H9 (cell line): ENCODE measurements around the gene CEP126. TPM values are rescaled to one million over a fixed set of nuclear protein-coding genes. Genes with fewer than 3 reads are reported as not detected.

ENCODE experiments used
- DNase-seq: peaks from one replicate; pipeline ENCODE4 v3.0.0-alpha.2; 2017
- H2AFZ ChIP-seq: one replicate; pipeline ENCODE4 v1.6.1; 2013; ENCODE audit warnings: mild to moderate bottlenecking, low read length, control low read depth, moderate library complexity
- H2AK5ac ChIP-seq: 2 replicates; pipeline ENCODE4 v1.6.1; 2013; ENCODE audit warnings: low read length, control low read depth, mixed read lengths; ENCODE audit not compliant: insufficient read length
- H2BK120ac ChIP-seq: one replicate; pipeline ENCODE4 v1.6.1; 2013; ENCODE audit warnings: low read depth, mild to moderate bottlenecking, low read length, control low read depth, inconsistent platforms; ENCODE audit not compliant: poor library complexity, severe bottlenecking
- H2BK12ac ChIP-seq: 2 replicates; pipeline ENCODE4 v1.6.1; 2013; ENCODE audit warnings: low read length, control low read depth, mixed read lengths, low read depth; ENCODE audit not compliant: insufficient read length
- H2BK15ac ChIP-seq: 2 replicates; pipeline ENCODE4 v1.6.1; 2013; ENCODE audit warnings: low read depth, low read length, control low read depth
- H2BK20ac ChIP-seq: one replicate; pipeline ENCODE4 v1.6.1; 2013; ENCODE audit warnings: low read depth, mild to moderate bottlenecking, low read length, control low read depth, inconsistent platforms; ENCODE audit not compliant: poor library complexity, severe bottlenecking
- H2BK5ac ChIP-seq: 2 replicates; pipeline ENCODE4 v1.6.1; 2013; ENCODE audit warnings: low read length, control low read depth, mixed read lengths; ENCODE audit not compliant: insufficient read length
- H3K14ac ChIP-seq: 2 replicates; pipeline ENCODE4 v1.6.1; 2013; ENCODE audit warnings: low read length, control low read depth; ENCODE audit not compliant: insufficient read depth
- H3K18ac ChIP-seq: 2 replicates; pipeline ENCODE4 v1.6.1; 2013; ENCODE audit warnings: low read depth, mild to moderate bottlenecking, mixed read lengths, low read length, control low read depth; ENCODE audit not compliant: insufficient read length
- H3K23ac ChIP-seq: 2 replicates; pipeline ENCODE4 v1.6.1; 2013; ENCODE audit warnings: low read length, control low read depth, mixed read lengths, low read depth; ENCODE audit not compliant: insufficient read length
- H3K23me2 ChIP-seq: 2 replicates; pipeline ENCODE4 v1.6.1; 2013; ENCODE audit warnings: low read depth, mild to moderate bottlenecking, mixed read lengths, low read length, control low read depth; ENCODE audit not compliant: insufficient read length, poor library complexity, severe bottlenecking
- H3K27ac ChIP-seq: 2 replicates; pipeline ENCODE4 v1.5.1; 2013; ENCODE audit warnings: low read length, control low read depth, mixed read lengths, low read depth; ENCODE audit not compliant: insufficient read length
- H3K27me3 ChIP-seq: 2 replicates; pipeline ENCODE4 v1.6.1; 2013; ENCODE audit warnings: low read length, control low read depth, inconsistent platforms; ENCODE audit not compliant: insufficient read depth
- H3K4ac ChIP-seq: 2 replicates; pipeline ENCODE4 v1.6.1; 2013; ENCODE audit warnings: low read depth, mild to moderate bottlenecking, control low read depth, inconsistent platforms, low read length, moderate library complexity
- H3K4me1 ChIP-seq: 2 replicates; pipeline ENCODE4 v1.6.1; 2013; ENCODE audit warnings: low read length, control low read depth, inconsistent platforms; ENCODE audit not compliant: insufficient read depth
- H3K4me2 ChIP-seq: 2 replicates; pipeline ENCODE4 v1.6.1; 2013; ENCODE audit warnings: low read length, control low read depth, mixed read lengths; ENCODE audit not compliant: insufficient read length, insufficient read depth
- H3K56ac ChIP-seq: 2 replicates; pipeline ENCODE4 v1.6.1; 2013; ENCODE audit warnings: low read depth, mild to moderate bottlenecking, mixed read lengths, low read length, control low read depth; ENCODE audit not compliant: insufficient read length
- H3K79me1 ChIP-seq: 2 replicates; pipeline ENCODE4 v1.6.1; 2013; ENCODE audit warnings: low read depth, mild to moderate bottlenecking, moderate library complexity, low read length, control low read depth, inconsistent platforms; ENCODE audit not compliant: insufficient read depth, poor library complexity, severe bottlenecking
- H3K79me2 ChIP-seq: 2 replicates; pipeline ENCODE4 v1.6.1; 2013; ENCODE audit warnings: low read length, control low read depth, inconsistent platforms; ENCODE audit not compliant: insufficient read depth
- H3K9ac ChIP-seq: 2 replicates; pipeline ENCODE4 v1.6.1; 2013; ENCODE audit warnings: low read length, control low read depth, mixed read lengths; ENCODE audit not compliant: insufficient read length; ENCODE audit errors: extremely low read depth
- H3K9me3 ChIP-seq: one replicate; pipeline ENCODE4 v1.6.1; 2013; ENCODE audit warnings: low read depth, low read length, inconsistent platforms; ENCODE audit not compliant: control insufficient read depth
- H3T11ph ChIP-seq: one replicate; pipeline ENCODE4 v1.6.1; 2013; ENCODE audit warnings: mild to moderate bottlenecking, low read length, control low read depth, inconsistent platforms
- H4K20me1 ChIP-seq: one replicate; pipeline ENCODE4 v1.6.1; 2013; ENCODE audit not compliant: control insufficient read depth, insufficient read length, insufficient read depth
- H4K5ac ChIP-seq: 2 replicates; pipeline ENCODE4 v1.6.1; 2013; ENCODE audit warnings: low read depth, mild to moderate bottlenecking, mixed read lengths, low read length, control low read depth; ENCODE audit not compliant: insufficient read length
- H4K8ac ChIP-seq: replicated peaks from 2 replicates; pipeline ENCODE4 v1.6.1; 2013; ENCODE audit warnings: low read length, control low read depth, mixed read lengths, low read depth; ENCODE audit not compliant: insufficient read length
- H4K91ac ChIP-seq: 2 replicates; pipeline ENCODE4 v1.6.1; 2013; ENCODE audit warnings: low read depth, mild to moderate bottlenecking, moderate library complexity, mixed read lengths, low read length, control low read depth; ENCODE audit not compliant: insufficient read length
- H3K27ac Mint-ChIP-seq, 3 experiments: 2 replicates in 2 of 3; 3 replicates in 1 of 3; pipeline ENCODE4 v1.8.0; 2020 to 2021; ENCODE audit warnings: mixed read lengths in 3 of 3, mild to moderate bottlenecking in 1 of 3, moderate library complexity in 1 of 3
- H3K27me3 Mint-ChIP-seq: 2 replicates; pipeline ENCODE4 v1.8.0; 2021; ENCODE audit warnings: low read depth, mild to moderate bottlenecking, moderate library complexity, mixed read lengths
- H3K36me3 Mint-ChIP-seq, 3 experiments: 2 replicates in 2 of 3; 3 replicates in 1 of 3; pipeline ENCODE4 v1.8.0; 2020 to 2021; ENCODE audit warnings: low read depth in 3 of 3, mixed read lengths in 3 of 3; ENCODE audit not compliant: insufficient read depth in 1 of 3
- H3K4me1 Mint-ChIP-seq, 2 experiments: 2 replicates each; pipeline ENCODE4 v1.8.0; 2020; ENCODE audit warnings: mixed read lengths in 2 of 2
- H3K4me3 Mint-ChIP-seq, 2 experiments: 2 replicates in 1 of 2; 3 replicates in 1 of 2; pipeline ENCODE4 v1.8.0; 2020 to 2021; ENCODE audit warnings: mild to moderate bottlenecking in 2 of 2, mixed read lengths in 2 of 2, moderate library complexity in 1 of 2
- H3K9me3 Mint-ChIP-seq, 2 experiments: 2 replicates in 1 of 2; 3 replicates in 1 of 2; pipeline ENCODE4 v1.8.0; 2020; ENCODE audit warnings: mild to moderate bottlenecking in 2 of 2, mixed read lengths in 2 of 2, moderate library complexity in 1 of 2
- CTCF ChIP-seq: fragments of 200-600 bp; sonication (generic); conservative IDR thresholded peaks from 3 replicates; pipeline ENCODE4 v1.8.0; 2021; ENCODE audit warnings: antibody characterized with exemption, mild to moderate bottlenecking
- WGBS: extraction: QIAGEN DNeasy Blood & Tissue Kit; methylation state at CpG from one replicate; pipeline ENCODE4 v1.1.7; 2013; ENCODE audit warnings: missing lambda C conversion rate, low lambda C conversion rate, mixed read lengths; ENCODE audit not compliant: insufficient read length; ENCODE audit errors: extremely low coverage; 5-methylcytosine and 5-hydroxymethylcytosine counted together
- total RNA-seq: library from RNA; stranded (reverse); gene quantifications from 2 replicates; pipeline ENCODE4 v1.2.1, GENCODE V29; 2021

CEP126 gene
- total RNA-seq, 1 experiment from 2014 or later = 1.2 TPM

GRCh38 chr11:101870510-101870909 is 44.3 kb upstream of the CEP126 start:
- Mint-ChIP-seq H3K4me3 (no peak overlapping the region), H3K4me1 (peaks cover 6 to 7% of the 10 kb centered on the region in 2 experiments; a peak in 3 of 4 replicates), H3K27me3 (no peaks in the 10 kb centered on the region; the same call in 1 of the 2 replicates), H3K36me3 (no peaks in the 10 kb centered on the region), H3K9me3 (no peaks in the 10 kb centered on the region), H3K27ac (no peak overlapping the region; a peak in 1 of 7 replicates)
- Histone ChIP-seq H3K27ac (no peak overlapping the region), H2BK20ac (no peak overlapping the region), H3K27me3 (no peaks in the 10 kb centered on the region), H3K4me1 (no peaks in the 10 kb centered on the region), H3T11ph (no peak overlapping the region), H2BK15ac (no peak overlapping the region), H3K23ac (no peak overlapping the region), H3K56ac (no peak overlapping the region), H2BK12ac (no peak overlapping the region), H4K8ac (no peak overlapping the region), H3K9me3 (no peaks in the 10 kb centered on the region), H2AFZ (no peak overlapping the region), H3K9ac (no peak overlapping the region), H4K20me1 (no peaks in the 10 kb centered on the region), H3K23me2 (no peaks in the 10 kb centered on the region), H3K79me1 (no peaks in the 10 kb centered on the region), H3K14ac (no peak overlapping the region), H2BK120ac (no peak overlapping the region), H3K18ac (no peak overlapping the region), H4K91ac (no peak overlapping the region), H3K4me2 (no peak overlapping the region), H2BK5ac (no peak overlapping the region), H3K79me2 (no peaks in the 10 kb centered on the region), H3K4ac (no peak overlapping the region), H4K5ac (no peak overlapping the region), H2AK5ac (no peak overlapping the region)
- WGBS = no CpG with 5 or more reads among the region's 6 CpGs
- no peak for TF ChIP-seq CTCF
- no peak for DNase-seq
